ENCODE data around the gene PSMG3. TPM values are rescaled to one million over a fixed set of nuclear protein-coding genes. Genes with fewer than 3 reads are reported as not detected.

Gene PSMG3
- total RNA-seq, 1 donor from 2014 or later: 11.8 TPM

GRCh38 chr7:1597791-1598190 is 28.0 kb upstream of the PSMG3 start:
- DNase-seq (no peak), ATAC-seq (no peak)
- intact Hi-C loops (cut with micrococcal nuclease): no loop called here

DNA sequence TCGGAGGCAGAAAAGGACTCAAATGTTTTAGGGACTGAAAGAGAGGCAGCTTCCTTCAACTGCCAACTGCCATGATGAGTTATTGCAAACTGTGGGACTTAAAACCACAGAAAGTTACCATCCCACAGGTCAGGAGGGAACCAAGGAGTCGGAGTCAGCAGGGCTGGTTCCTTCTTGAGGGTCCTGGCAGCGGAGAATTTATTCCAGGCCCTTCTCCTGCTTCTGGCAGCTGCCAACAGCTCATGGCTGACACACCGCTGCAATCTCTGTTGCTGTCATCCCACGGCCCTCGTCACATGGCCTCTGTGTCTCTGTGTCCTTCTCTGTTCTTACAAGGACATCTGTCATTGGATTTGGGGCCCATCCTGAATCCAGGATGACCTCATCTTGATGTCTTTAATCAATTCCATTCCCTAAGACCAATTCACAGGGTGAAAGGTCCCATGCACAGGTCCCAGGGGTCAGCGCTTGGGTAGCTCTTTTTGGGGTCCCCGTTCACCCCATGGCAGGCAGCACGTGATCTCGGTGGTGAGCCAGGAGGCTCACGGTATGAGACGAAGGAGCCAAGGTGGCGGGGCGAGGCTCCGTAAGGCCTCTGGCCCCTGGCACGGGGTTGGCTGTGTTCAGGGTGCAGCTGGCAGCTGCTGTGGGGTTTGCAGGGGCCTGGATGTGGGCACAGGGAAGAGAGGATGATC is 27.4 kb upstream of the PSMG3 start:
- no peak for DNase-seq
- intact Hi-C loops (cut with micrococcal nuclease): no loop called here
- no peak for ATAC-seq

DNA sequence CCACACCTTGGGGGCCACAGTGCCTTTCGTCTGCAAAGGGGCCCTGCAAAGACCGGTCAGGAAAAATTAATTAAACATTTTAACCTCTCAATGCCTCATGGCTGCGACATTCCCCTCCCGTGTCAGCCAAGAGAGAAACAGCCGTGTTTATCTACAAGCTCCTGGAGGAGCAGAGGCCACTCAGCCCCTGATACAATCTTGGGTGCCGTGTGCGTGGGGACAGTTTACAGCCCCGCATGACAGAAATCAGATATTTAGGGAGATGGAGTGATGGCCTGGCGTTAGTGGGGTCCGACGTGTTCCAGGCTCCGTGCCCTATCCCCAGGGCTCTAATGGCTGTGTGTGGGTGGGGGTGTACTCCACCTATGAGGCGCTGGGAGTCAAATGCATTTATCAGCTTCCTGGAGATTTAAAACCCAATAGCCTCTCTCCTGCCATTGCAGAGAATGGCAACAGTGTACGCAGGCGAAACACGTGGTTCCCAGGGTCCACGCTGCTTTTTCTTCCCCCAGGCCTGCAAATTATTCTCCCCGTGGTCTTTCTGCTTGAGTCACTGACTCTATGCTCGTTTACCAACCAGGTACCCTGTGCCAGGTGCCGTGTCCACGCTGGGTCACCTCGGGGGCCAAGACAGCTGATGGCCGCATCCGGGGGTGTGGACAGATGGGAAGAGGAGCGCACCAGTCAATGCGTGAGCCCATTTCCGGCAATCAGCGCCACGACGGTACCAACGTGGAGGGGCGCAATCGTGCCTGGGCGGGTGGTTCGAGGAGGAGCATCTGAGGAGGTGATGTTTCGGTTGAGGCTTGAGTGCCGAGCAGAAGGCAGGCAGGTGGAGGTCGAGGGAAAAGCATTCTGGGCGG is 26.6 kb upstream of the PSMG3 start:
- ATAC-seq (no peak), DNase-seq (no peak)
- intact Hi-C loops (cut with micrococcal nuclease): no loop called here

DNA sequence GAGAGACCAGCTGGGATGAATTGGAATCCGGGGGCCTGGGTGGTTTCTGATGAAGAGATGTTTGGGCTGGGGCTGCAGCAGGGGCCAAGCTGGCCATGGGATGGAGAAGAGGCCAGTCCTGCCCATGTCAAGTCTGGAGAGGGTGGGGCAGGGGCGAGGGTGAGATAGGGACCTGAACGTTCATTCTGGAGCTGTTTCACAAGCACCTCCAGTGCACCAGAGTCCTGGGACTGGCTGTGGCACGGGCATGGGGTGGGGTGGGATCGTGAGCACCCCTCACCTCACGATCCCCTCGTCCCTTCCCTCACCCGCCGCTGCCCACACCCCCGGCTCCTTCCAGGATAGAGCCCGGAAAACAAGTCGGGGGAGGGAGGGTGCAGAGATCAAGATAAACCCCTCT is 25.8 kb upstream of the PSMG3 start:
- ATAC-seq (no peak), DNase-seq (no peak)
- intact Hi-C loops (cut with micrococcal nuclease): no loop called here

GRCh38 chr7:1595027-1595426 is 25.2 kb upstream of the PSMG3 start:
- ATAC-seq: no peak
- no peak for DNase-seq
- intact Hi-C loops (cut with micrococcal nuclease): no loop called here

DNA sequence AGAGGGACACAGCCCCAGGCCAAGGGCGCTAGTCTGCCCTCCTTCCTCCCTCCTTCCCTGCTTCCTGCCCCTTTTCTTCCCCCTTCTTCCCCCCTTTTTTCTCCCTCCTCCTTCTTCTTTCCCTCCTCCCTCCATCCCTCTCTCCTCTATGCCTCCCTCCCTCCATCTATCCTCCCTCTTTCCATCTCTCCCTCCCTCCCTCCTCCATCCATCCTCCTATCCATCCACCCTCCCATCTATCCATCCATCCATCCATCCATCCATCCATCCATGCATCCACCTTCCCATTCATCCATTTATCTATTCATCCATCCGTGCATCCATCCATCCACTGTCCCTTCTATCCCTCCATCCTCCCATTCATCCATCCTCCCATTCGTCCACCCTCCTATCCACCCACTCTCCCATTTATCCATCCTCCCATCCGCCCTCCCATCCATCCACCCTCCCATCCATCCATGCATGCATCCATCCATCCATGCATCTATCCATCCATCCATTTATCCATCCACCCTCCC is 24.1 kb upstream of the PSMG3 start:
- no peak for ATAC-seq
- intact Hi-C loops (cut with micrococcal nuclease): no loop called here
- DNase-seq: no peak

GRCh38 chr7:1593091-1593866 is 23.4 kb upstream of the PSMG3 start:
- no peak for DNase-seq
- ATAC-seq: no peak
- intact Hi-C loops (cut with micrococcal nuclease): no loop called here

DNA sequence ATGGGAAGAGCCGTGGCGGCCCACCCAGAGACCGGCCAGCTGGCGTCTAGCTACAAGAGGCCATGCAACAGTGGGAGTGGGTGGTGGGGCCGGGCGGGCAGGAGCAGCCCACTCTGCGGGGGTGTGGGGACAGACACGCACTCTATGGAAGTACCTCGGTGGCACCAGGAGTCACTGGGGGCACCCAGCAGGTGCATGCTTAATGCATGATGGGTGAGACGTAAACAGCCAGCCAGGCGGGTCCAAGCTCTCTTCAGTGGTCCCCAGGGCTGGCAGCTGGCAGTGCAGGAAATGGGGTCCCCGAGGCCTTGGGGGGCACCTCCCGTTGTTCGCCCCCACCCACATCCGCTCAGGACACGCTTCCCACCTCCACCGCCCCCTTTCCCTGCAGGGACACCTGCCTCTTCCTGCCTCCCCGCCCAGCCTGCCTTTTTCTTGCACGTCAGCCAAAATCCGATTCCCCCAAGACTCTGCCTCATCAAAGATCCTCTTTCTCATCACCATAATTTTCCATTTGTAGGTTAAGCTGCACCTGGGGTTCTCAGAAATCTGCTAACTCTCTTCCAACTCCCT is 22.6 kb upstream of the PSMG3 start:
- DNase-seq: no peak
- intact Hi-C loops (cut with micrococcal nuclease): no loop called here
- ATAC-seq: no peak

DNA sequence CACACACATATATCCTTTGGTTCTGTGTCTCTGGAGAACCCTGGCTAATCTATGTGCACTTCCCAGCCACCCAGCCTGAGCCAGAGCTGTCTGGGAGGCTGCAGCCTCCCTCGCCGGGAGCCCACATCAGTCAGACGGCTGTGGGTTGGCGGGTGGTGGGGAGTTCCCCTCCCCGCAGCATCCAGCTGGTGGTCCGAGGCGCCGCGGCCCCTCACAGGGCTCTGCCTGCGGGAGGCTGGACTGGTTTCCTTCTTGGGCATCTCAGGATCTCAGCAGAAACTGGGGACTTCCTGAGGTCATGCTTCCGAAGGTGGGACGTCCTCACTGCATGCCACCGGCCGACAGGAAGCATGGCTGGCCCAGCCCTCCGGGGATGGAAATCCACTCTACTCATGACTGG is 22.0 kb upstream of the PSMG3 start:
- ATAC-seq: no peak
- intact Hi-C loops (cut with micrococcal nuclease): no loop called here
- no peak for DNase-seq

DNA sequence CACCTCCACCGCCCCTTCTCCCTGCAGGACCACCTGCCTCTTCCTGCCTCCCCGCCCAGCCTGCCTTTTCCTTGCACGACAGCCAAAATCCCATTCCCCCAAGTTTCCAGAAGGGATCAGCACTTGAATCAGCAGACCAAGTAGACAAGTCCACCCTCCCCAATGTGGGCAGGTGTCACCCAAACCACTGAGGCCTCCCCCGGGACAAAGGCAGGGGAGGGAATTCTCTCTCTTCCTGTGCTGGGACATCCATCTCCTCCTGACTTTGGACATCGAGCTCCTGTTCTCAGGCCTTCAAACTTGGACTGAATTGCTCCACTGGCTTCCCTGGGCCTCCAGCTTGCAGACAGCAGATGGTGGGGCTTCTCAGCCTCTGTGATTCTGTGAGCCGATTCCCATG is 21.6 kb upstream of the PSMG3 start:
- ATAC-seq (no peak), DNase-seq (no peak)
- intact Hi-C loops (cut with micrococcal nuclease): no loop called here

DNA sequence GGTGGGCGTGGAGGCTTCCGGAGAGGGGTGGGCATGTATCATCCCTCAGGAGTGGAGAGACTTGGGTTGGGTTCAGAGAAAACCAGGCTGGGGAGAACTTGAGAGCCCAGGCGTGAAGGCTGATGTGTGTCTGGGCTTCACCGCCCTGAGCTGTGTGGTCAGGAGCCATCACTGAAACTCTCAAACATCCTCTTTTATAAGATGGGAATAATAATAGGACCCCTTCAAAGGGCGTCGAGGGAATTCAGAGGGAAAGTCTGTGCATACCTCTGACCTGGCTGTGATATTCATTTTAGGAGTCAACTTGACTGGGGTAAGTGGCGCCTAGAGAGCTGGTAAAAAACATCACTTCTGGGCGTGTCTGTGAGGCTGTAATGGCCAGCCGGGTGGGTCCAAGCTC is 21.1 kb upstream of the PSMG3 start:
- intact Hi-C loops (cut with micrococcal nuclease): no loop called here
- DNase-seq: no peak
- no peak for ATAC-seq

DNA sequence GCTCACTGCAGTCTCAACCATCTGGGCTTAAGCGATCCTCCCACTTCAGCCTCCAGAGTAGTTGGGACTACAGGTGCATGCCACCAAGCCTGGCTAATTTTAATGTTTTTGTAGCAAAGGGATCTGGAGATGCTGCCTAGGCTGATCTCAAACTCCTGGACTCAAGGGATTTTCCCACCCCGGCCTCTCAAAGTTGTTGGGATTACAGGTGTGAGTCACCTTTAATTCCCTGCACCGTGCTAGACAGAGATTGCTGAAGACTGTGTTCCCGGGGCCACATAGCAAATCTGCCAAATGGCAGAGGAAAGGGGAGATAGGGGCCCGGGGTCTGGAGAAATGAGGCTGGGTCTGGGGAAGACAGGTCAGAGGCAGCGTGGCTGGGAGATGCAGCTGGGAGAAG is 20.6 kb upstream of the PSMG3 start:
- intact Hi-C loops (cut with micrococcal nuclease): no loop called here
- DNase-seq (no peak), ATAC-seq (no peak)

GRCh38 chr7:1588978-1589377 is 19.1 kb upstream of the PSMG3 start:
- ATAC-seq (no peak), DNase-seq (no peak)
- intact Hi-C loops (cut with micrococcal nuclease): no loop called here

DNA sequence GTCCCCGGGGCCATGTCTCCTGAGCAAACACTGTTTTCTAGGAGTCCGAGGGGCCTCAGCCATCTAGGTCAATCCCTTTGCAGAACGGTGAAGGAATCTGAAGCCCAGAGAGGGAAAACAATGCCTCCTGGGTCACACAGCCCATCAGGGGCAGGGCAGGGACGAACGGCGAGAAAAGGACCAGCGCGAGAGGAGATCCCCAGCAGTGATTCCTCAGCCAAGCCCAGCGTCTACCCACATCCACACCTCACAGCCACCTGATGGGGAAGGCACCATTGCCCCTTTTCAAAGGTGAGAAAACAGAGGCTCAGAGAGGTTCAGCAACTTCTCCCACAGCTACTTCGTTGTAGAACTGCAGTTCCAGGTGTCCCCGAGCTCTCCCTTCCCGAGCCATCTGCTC is 17.9 kb upstream of the PSMG3 start:
- ATAC-seq: no peak
- no peak for DNase-seq
- intact Hi-C loops (cut with micrococcal nuclease): no loop called here

- no peak for DNase-seq
- intact Hi-C loops (cut with micrococcal nuclease): no loop called here
- ATAC-seq: no peak
Observed at GRCh38 chr7:1586827-1587705, 17.2 kb upstream of the PSMG3 start.

DNA sequence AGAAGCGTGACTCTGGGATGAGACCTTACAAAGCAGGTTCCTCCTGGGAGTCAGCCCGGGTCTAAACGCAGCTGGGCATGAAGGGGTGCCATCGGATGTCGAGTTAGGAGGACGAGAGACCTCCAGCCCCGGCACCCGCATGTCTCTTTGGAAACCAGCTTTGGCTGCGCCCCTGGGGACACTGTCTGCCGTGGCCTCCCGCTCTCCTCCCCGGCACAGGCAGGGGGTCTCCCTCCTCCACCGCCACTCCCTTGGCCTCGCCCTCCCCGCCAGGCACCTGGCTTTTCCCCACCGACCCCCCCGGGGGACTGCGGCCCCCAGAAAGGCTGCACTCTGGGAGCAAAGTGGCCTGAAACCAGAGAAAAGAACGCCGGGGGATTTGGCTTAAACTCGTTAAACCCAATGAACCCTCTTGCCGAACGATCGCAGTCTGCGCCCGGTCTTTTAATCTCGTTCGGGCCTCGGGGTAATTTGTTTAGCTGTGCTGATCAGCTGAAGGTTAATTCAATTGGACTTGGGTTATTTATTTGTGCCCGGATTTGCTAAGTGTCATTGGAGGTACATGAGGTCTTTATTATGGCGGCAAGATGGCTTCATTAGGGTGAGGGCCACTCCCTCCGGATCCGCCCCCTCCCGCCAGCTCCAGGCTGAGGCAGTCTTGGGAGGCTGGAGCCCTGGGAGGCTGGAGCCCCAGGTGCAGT is 16.4 kb upstream of the PSMG3 start:
- DNase-seq: no peak
- intact Hi-C loops (cut with micrococcal nuclease): no loop called here
- ATAC-seq: no peak

DNA sequence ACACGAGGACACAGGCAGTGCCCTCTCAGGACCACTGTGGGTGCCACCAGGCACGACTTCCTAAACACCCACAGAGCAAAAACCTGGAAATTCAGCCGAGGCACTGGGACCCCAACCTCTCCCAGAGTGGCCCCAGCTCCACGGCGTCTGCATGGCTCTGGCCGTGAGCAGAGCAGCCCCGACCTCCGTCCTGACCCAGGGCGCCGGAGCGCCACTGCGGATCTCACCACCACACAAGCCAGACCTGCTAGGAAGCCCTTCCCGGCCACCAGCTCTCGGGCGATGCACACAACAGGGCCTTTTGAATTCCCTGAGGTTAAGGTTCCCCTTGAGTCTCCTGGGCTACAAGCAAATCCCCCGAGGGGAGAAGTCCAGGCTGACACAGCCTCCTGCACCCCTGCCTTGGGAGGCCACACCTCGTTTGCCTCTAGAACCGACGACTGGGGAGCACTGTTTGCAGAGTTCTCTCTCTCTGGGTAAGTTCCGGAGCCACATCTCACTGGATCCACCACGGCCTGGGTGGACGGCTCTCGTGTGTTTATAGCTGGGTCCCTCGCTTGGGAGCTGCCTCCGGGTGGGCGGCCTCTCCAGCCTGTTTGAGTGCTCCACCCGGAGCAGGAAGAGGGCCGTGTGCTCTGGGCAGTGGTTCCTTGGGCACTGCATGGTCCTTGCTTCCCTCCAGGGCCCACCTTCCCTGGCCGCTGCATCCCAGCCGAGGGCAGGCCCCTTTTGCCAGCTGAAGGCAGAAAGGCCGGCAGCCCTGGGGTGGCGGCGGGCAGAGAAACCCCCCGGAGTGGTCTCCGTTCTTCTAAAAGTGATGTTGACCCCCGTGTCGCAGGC is 15.5 kb upstream of the PSMG3 start:
- DNase-seq: no peak
- intact Hi-C loops (cut with micrococcal nuclease): no loop called here
- no peak for ATAC-seq

All from left ventricle myocardium superior (tissue), 1 donor.